22Rv1 (cell line): ENCODE measurements around the gene CEP19.
"Not testable (repeated sequence)": the region's sequence is repeated elsewhere in the genome, so short reads cannot be mapped to it uniquely, and the experiment has no call there.

Experiments used
- H3K27ac ChIP-seq: fragments of 450-650 bp; 2 replicates; pipeline ENCODE4 v1.5.1; 2017
- CTCF ChIP-seq: fragments of 450-650 bp; IDR thresholded peaks from 2 replicates; pipeline ENCODE4 v1.5.1; 2017; ENCODE audit warnings: mild to moderate bottlenecking
- ZFX ChIP-seq: fragments of 450-650 bp; IDR thresholded peaks from 2 replicates; pipeline ENCODE4 v1.6.1; 2017; ENCODE audit warnings: antibody characterized with exemption, borderline replicate concordance

Gene CEP19

GRCh38 chr3:196726788-196727675, 15.0 kb upstream of the CEP19 start:
- TF ChIP-seq CTCF (no peak), ZFX (no peak)
- H3K27ac ChIP-seq: no peak overlapping the region

GRCh38 chr3:196721097-196721496, 9.0 kb upstream of the CEP19 start:
- TF ChIP-seq CTCF: no peak
- no peak for TF ChIP-seq ZFX
- H3K27ac ChIP-seq: no peak overlapping the region

- not testable (repeated sequence) for H3K27ac ChIP-seq
Measured at GRCh38 chr3:196717162-196717561, 5.1 kb upstream of the CEP19 start.

- H3K27ac ChIP-seq: peak overlapping the region; percentile 82
- TF ChIP-seq CTCF (no peak), ZFX (no peak)
Measured at GRCh38 chr3:196712514-196713413, 714 bp upstream of the CEP19 start.

GRCh38 chr3:196708467-196708866, 3.6 kb downstream of the CEP19 start:
- TF ChIP-seq CTCF (no peak), ZFX (no peak)
- no peak overlapping the region for H3K27ac ChIP-seq

GRCh38 chr3:196707566-196707965, 4.5 kb downstream of the CEP19 start:
- no peak overlapping the region for H3K27ac ChIP-seq
- TF ChIP-seq CTCF: no peak
- TF ChIP-seq ZFX: no peak

GRCh38 chr3:196706731-196707130, 5.3 kb downstream of the CEP19 start:
- no peak overlapping the region for H3K27ac ChIP-seq
- no peak for TF ChIP-seq CTCF
- TF ChIP-seq ZFX: no peak
